HG03469 (cell line): ENCODE results near the gene TXK.
A peak's percentile ranks its signal among the peaks of the same experiment; 100 is the strongest.

Experiments used
- ATAC-seq: cut with Tn5 transposase; IDR thresholded peaks from one replicate; pipeline ENCODE4 v1.9.1; 2021; ENCODE audit warnings: mild to moderate bottlenecking, moderate library complexity, moderate number of reproducible peaks; ENCODE audit not compliant: unreplicated experiment

The TXK gene

DNA sequence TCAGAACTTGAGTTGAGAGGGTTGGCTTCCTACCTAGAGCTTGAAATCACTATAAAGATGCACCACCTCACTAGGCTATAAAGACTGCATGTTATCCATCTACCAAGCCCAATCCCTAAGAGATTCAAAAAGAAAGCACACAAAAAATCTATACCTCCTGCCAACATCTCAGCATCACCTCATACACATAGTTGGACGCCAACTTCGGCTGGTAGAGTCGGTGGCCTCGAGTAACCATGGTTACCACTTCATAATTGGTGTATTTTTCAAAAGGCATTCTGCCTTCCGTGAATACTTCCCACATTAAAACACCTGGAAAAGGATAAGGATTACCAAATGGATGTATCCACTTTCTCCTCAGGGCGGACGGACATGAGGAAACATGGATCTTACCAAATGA, 4.5 kb upstream of the TXK start:
- no peak for ATAC-seq

DNA sequence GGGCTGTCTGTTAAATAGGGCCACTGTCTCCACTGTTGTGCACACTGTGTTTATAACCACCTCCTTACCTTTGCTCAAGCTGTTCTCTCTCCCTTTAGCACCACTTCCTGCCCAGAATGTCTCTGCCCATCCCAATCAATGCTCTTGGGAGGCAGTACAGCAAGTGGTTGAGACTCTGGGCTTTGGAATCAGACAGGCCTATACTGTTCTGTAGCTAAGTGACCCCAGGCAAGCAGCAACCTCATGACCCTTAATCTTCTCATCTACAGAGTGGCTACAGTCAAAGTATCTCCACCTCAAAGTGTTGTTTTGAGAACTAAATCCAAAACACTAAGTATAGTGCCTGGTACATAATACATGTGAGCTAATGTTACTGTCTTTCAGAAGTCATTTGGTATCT, 3.8 kb upstream of the TXK start:
- ATAC-seq, result no peak

DNA sequence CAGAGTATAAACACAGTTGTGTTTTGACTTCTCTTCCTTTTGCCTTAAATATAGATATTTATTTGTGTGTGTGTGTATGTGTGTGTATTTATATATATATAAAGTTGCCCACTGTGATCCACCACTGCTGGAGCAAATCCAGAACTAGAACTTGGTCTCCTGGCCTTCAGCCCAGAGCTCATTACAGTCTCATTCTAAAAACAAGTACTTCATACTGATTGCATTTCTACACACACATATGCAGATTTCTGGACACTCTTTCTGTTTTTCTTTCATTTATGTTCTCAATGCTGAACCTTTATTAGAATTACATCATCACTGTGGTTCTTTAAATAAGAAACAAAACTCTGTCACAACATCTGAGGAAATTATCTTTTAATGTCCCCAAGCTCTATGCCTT, 381 bp downstream of the TXK start:
- ATAC-seq, result no peak

DNA sequence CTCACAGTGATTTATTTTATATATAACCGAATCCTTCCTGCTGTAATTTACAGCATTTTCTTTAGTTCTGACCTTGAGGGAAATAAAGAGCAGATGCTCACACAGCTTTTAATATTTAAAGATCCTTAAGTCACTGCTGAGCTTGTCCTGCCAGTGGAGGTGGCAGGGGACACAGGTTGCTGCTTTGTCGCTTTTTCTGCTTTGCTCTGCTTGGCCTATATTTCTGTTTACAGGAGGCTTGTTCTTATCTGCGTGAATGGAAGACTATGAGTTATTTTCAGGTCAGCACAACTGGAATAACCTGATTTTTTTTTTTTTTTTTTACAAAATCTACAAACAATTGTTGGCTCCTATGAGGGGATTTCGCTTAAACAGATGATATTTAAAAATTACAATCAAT, 2.3 kb downstream of the TXK start:
- no peak for ATAC-seq

DNA sequence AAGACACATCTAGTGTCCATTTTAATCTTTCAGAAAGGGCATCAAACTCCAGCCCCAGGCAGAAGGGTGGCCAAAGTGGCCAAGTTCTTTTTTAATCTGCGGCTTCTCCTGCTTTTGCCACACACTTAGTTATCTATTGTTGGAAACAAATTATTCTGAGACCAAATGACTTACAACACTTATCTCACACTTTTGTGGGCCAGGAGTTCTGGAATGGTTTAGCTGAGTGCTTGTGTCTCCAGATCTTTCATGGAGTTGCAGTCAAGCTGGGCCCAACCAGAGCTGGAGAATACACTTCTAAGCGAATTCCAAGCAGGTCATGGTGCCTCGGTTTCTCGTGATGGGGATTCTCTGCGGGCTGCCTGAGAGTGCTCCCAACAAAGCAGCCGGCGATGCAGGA, 4.0 kb downstream of the TXK start:
- ATAC-seq, result no peak

DNA sequence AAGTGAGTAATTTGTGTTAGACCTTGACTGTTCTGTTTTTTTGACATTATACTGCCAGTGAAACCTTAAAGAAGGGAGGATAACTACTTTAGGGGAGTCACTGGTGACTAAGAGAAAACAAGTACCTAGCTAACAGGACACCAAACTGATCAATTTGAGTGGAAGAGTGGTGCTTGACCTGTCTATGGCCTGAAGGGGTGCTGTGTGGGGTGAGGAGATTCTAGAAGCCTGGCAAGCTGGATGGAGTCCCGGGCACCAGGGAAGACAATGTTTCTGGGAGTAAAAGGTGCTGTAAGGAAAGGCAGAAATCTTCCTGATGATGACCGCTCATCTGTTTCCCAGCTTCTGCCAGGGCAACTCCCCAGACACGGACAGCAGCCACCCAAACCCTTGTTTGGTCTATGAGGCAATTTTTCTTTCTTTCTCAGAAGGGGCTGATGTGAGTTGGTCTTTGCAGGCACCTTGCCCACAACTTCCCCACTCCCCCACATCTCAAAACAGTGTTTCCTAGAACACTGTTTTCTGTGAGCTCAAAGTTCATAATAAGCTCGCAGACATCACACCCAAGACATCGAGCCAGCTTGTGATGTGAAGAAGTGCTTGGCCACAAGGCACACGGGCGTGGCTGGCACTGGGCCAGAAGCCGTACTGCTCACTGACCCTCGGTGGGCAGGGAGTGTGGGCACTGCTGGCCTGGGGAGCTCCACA, 4.6 kb downstream of the TXK start:
- no peak for ATAC-seq

DNA sequence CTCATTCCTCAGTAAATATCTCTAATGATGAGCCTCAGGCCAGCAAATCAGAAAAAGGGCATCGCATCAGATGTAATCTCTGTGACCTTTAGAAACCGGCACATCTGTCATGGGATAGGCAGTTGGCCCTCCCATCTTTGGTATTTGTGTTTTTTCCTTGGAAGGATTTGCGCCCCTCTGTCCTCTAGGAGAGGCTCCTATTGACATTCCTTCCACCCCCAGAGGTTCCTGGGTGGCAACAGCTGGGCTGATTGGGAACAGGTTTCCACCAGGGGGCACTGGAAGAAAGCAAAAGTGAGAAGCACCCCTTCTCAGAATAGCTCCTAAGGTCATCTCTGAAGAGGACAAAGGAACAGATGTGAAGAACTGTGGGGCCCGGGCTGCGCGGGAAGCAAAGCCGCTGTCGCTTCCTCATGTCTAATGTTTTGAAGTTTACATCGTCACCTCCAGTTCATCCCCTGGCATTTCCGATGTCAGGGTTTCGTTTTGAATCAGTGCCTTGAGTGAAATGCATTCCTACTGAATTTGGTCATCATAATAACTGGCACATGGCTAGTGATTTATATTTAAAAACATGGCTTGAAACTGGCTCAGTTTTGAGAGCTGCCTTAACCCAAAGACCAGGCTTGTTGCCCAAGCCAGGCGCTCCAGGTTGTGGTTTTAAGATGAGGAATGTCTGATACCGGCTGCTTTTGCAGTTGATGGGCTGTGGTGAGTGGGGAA, 6.2 kb downstream of the TXK start:
- peak; percentile 92 for ATAC-seq

DNA sequence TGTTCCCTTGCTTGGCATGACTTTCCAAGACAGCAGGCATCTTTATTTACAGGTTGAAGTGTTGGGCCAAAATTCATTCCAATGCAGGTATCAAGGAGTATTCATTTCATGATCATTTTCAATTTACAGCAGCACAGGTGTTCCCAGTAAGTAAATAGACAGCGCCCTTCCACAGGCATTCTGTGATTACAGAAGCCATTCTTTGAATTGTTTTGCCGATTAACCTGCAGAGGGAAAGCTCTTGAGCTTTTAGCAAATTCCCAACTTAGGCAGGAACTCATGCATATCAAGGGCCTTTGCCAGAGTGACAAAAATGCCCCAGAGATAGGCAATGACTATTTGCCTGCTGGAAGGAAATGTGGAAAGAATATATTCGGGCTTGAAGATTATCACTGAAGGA, 6.8 kb downstream of the TXK start:
- no peak for ATAC-seq

DNA sequence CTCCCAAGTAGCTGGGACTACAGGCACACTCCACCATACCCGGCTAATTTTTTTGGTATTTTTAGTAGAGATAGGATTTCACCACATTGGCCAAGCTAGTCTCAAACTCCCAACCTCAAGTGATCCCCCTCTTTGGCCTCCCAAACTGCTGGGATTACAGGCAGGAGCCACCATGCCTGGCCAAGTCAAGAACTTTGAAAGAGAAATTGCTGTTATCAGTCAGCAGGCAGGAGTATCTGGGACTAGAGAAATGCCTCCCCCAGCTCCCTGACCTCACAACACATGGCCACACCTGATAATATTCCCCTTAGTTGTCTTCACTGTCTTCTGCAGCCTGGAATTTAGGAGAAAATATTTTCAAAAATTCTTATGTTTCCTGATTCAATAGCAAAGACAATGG, 7.4 kb downstream of the TXK start:
- ATAC-seq, result no peak

DNA sequence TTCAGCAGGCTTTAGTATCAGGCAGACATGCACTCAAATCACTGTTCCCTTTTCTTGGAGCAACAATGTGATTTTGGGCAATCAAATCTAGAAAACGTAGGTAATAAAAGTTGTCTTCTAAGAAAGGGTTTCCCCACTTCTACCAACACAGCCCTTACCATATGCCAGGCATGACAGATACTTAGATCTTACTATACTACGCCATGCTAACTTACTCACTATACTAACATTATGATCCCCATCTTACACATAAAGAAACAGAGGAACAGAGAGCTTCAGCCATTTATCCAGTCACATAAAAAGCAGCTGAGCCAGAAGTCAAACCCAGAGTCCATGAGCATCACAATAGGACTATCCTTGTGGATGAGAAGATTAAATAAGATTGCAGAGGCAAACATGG, 9.2 kb downstream of the TXK start:
- ATAC-seq, result no peak

DNA sequence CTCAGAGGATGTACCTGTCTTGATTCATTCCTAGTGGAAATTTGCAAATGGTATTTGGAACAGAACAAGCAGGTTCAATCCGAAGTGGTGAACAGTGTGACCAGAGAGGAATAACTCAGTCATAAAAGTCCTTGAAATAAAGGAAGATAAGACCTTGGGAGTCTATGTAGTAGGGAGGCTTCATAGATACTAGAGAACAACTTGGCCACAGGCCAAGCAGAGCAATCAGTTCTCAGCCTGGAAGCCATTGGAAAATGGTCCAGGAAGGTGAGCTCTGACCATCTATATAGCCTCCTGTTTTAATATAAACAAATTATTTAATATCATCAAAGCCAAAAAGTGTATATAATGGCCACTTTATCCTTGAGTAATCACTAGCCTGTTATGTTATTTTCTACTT, 11.3 kb downstream of the TXK start:
- ATAC-seq, result no peak

DNA sequence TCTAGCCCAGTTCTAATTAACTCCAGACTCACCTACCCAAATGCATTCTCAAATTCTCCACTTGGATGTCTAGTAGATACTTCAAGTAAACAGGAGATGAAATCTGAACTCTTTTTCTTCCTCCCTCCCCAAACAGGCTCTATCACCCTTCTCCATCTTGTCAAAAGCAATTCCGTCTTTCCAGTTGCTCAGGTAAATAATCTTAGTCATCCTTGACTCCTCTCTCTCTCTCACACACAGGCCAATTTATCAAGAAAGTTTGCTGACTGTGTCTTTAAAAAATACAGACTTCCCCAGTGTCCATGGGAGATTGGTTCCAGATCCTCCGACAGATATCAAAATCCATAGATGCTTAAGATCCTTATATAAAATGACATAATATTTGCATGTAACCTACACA, 12.9 kb downstream of the TXK start:
- ATAC-seq, result no peak

DNA sequence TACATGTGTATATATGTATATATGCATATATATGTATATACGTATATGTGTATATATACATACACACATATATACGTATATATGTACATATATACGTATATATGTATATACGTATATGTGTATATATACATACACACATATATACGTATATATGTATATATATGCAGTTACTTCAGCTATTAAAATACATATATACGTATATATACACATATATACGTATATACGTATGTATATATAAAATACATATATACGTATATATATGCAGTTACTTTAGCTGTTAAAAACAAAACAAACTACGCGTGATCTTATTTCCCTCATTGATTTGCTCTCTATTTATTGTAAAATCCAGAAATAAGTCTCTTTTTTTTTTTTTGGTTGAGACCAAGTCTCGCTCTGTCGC, 13.9 kb downstream of the TXK start:
- no peak for ATAC-seq

DNA sequence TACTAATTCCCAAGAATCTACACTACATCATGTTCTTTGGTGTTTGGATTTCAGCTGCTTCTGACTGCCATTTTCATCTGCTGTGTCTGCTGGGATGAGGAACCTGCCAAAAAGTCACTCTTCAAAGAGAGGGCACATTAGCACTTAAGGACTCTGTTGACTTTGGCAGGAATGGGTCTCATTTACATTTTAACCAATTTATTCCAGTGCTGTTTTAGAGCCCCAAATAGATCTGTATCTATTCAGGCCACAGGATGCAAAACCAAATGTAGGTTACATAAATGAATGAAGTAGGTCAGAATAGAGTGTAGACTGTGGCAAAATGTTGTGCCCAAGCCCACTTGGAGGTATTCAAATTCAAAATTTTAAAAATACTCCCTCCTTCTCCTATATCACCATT, 14.4 kb downstream of the TXK start:
- ATAC-seq, result no peak

DNA sequence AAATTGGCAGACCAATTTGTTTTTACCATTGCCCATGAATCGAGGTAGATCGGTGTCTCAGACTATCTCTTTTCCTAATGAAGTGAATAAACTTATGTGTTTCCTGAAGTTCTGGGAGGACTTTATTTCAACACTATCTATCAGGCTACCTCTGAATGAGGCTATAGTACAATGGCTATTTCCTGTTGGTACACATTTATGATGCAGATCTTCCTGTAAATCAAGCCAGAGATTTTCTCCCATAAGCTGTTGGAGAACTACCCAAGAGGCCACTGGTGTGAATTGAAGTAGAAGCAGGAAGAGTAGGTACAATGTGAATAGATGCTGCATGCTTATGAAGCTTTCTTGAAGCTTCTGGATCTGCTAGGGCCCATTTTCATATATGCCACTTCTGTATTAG, 16.0 kb downstream of the TXK start:
- no peak for ATAC-seq

DNA sequence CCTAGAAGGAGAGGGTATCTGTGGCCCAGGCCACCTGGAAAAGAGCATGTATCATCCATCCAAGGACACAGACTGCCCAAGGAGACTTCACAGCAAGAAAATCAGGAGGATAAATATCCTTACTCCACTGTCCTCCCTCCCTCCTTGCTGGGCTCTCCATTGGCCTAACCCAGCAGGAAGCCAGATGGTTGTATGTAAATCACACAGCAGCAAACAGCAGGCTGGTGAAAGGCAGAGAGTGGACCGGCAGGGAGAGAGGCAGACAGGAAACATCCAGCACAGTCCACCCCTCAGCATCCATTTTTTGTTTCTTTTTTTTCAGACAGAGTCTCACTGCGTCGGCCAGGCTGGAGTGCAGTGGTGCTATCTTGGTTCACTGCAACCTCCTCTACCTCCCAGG, 17.5 kb downstream of the TXK start:
- ATAC-seq, result no peak

DNA sequence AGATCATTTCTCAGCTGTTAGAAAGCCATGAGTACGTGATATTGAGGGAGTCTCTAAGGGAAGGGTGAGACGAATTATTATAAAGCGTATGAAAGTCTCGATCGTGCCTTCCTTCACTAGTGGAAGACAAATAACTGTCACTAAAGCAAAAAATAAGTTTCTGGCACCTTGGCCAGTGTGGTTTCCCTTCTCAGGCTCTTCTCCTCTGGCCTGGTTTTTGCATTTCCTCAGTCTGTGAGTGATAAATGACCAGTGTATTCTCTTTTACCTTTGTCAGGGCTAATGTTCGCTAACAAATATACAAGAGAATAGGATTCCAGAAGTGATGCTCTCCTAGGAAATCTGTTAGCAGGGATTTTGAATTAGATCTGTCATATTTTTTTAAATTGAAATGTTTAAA, 19.6 kb downstream of the TXK start:
- no peak for ATAC-seq

DNA sequence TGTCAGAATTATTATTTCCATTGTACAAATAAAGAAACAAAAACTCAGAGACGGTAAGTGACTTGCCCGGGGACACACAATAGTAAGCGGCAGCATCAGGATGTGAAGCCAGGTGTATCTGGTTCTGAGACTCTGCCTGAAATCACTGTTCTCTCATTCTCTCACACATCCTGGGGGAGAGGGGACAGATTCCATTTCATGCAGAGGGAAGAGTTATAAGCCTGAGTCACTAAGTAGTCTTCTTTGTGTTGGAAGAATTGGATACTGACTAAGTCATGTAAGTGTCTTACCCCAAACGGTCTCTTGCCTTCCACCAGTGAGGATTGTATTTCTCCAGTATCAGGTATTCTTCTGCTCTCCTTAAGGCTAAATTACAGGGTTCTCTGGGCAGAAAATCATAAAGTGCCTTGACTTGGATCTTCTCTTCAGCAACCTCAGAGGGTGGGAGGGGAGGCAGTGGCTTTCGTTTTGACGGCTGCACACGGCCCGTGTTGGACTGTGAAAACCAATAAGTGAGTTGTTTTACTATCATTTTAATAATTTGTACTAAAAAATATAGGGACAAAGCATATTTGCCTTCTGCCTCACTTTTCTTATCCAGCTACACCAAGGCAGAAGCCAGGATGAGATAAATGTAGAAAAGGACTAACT, 21.9 kb downstream of the TXK start:
- no peak for ATAC-seq

DNA sequence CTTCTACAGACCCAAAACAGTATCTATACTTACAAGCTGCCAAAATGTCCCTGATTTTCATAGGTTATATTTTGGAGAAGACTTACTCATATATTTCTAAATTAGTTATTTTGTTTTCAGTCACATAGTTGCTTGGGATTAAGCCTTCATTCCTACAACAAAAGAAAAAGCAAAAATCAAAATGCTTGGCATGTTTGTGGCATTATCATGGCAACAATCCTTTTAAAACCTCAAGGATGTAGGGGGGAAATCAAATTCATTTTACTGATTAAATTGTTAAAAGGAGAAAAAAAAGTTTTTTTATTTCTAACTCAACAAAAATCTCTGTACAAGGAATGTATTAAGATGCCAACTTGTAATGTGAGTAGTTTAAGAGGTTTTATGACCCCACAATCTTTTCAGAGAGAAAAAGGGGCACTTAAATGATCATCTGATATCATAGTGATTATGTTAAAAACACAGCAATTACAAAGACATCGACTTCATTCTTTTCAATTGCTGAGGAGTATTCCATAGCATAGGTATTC, 23.5 kb downstream of the TXK start:
- no peak for ATAC-seq

DNA sequence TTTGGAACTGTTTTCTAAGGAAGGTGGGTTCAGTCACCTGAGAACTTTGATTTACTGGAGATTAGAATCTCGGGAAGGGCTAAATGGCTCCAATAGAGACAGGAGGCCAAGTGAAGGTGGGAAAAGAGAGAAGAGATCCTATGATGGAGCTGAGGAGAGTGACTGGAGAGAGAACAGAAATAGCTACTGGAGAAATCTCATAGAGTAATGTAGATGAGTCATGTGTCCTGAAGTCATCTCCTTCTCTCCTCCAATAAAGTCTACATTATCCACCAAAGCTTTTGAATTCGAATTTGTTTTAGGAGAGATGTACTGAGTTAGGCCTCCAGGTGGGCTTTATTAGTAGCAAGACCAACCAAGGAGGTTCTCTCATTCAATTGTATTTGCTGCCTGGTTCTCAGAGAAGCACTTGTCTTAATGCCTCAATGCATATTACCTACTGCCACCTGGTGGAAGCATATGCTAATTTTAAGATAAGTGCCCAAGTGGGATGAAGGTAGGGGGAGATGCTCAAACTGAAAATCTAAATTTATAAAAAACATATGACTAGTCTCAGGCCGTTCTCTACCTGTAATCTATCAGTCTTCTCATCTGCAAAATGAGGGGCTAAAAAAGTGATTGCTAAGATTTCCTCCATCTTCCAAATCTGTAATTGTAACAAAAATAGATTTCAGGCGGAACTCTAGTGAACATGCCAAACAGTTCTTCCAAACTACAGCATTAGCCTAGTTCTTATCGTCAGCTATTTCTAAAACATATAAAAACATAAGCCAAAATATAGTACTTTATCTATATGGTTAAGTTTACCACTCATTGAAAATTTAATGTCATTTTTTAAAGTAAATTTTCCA, 24.4 kb downstream of the TXK start:
- ATAC-seq, result peak; percentile 61
